ENCODE measurements around the gene MAP3K14. TPM values are rescaled to one million over a fixed set of nuclear protein-coding genes. Genes with fewer than 3 reads are reported as not detected.
"Not testable (repeated sequence)": the region's sequence is repeated elsewhere in the genome, so short reads cannot be mapped to it uniquely, and the experiment has no call there.

MAP3K14 gene
- total and polyA plus RNA-seq, 8 donors = 6.1 to 16.4 (median 8.1) TPM

GRCh38 chr17:45302649-45303173 is 14.1 kb downstream of the MAP3K14 start:
- no peak for FAIRE-seq
- TF ChIP-seq CTCF (IDR thresholded peaks at IDR 0.05) = no peak
- peak in 3 of 4 donors; percentile 6 to 29 (median 10) for ATAC-seq
- intact Hi-C loops (cut with DNase I) = no loop called here
- H3K36me3 ChIP-seq = no peaks in the 10 kb centered on the region
- H3K4me3 ChIP-seq = no peak overlapping the region
- H3K4me1 ChIP-seq = peaks cover 16 to 48% (median 39%) of the 10 kb centered on the region in 3 donors
- no peaks in the 10 kb centered on the region for H3K27me3 ChIP-seq
- H3K27ac ChIP-seq = peak overlapping the region in 2 of 4 donors; percentile 24 to 37
- no peaks in the 10 kb centered on the region for H3K9me3 ChIP-seq
- DNase-seq = no peak
- 88 to 90% methylated on average over 10 of the region's 10 CpGs for WGBS, 2 donors

DNA sequence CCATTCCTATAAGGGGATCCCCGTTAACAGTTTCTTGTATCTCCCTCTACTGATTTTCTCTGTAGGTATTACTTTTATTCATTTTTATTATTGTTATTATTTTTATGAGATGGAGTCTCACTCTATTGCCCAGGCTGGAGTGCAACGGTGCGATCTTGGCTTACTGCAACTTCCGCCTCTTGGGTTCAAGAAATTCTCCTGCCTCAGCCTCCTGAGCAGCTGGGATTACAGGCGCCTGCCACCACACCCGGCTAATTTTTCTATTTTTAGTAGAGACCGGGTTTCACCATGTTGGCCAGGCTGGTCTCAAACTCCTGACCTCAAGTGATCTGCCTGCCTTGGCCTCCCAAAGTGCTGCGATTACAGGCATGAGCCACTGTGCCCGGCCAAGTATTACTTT is 14.6 kb downstream of the MAP3K14 start:
- H3K4me3 ChIP-seq; H3K27me3 ChIP-seq; DNase-seq; intact Hi-C loops (cut with DNase I); ATAC-seq; H3K36me3 ChIP-seq; FAIRE-seq; H3K9me3 ChIP-seq: not testable (repeated sequence)
- Histone ChIP-seq H3K27ac (peak overlapping the region in 1 of 4 donors; percentile 37), H3K4me1 (peaks cover 13 to 44% (median 34%) of the 10 kb centered on the region in 3 donors)
- WGBS, 2 donors = 85 to 92% methylated on average over 9 of the region's 9 CpGs

- no peak overlapping the region for H3K27ac ChIP-seq
- ATAC-seq = no peak
- peaks cover 8 to 44% (median 34%) of the 10 kb centered on the region in 3 donors for H3K4me1 ChIP-seq
- no peak overlapping the region for H3K4me3 ChIP-seq
- TF ChIP-seq CTCF (IDR thresholded peaks at IDR 0.05) = no peak
- FAIRE-seq = no peak
- DNase-seq = no peak
- WGBS, 2 donors = 95% methylated on average over 4 of the region's 4 CpGs
- H3K9me3 ChIP-seq = no peaks in the 10 kb centered on the region
- H3K27me3 ChIP-seq = no peaks in the 10 kb centered on the region
- intact Hi-C loops (cut with DNase I) = no loop called here
- H3K36me3 ChIP-seq = no peaks in the 10 kb centered on the region
Measured at GRCh38 chr17:45301674-45302073, 15.1 kb downstream of the MAP3K14 start.

DNA sequence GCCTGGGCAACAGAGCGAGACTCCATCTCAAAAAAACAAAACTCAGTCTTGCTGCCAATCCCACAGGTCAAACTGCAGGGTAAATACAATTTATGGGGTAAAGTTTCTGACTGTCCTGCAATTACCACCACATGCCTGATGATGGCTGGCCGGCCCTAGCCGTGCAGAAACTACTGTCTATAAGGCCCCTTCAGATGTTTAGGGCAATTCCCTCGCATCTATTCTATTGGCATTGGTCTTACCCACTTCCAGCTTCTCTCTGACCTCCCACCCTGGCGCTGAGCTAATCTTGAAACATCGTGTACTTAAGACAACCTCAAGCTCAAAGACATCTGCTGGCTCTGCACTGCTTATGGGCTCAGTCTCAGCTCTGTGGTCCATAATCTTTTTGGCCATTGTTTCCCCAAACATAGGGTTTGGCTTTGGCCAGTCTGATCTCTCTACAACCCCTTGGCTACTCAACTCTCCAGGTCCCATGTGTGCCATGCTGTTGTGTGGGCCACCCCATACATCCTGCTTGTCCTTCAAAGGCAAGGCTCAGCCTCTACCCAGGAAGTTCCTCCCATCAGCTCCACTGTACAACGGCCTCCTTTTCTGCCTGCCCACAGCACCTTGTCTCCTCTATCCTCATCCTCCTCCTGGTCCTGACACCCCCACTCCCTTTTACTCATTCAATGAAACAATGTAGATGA is 16.6 kb downstream of the MAP3K14 start:
- ATAC-seq (no peak), FAIRE-seq (no peak), DNase-seq (no peak)
- Histone ChIP-seq H3K36me3 (no peaks in the 10 kb centered on the region), H3K9me3 (no peaks in the 10 kb centered on the region), H3K27ac (peak overlapping the region in 2 of 4 donors; percentile 27 to 62), H3K4me1 (peaks cover 4 to 50% (median 32%) of the 10 kb centered on the region in 3 donors), H3K4me3 (no peak overlapping the region), H3K27me3 (no peaks in the 10 kb centered on the region)
- TF ChIP-seq CTCF (IDR thresholded peaks at IDR 0.05) = no peak
- intact Hi-C loops (cut with DNase I) = no loop called here
- WGBS, 2 donors = 82 to 86% methylated on average over 7 of the region's 7 CpGs

GRCh38 chr17:45299361-45299760 is 17.5 kb downstream of the MAP3K14 start:
- TF ChIP-seq CTCF (IDR thresholded peaks at IDR 0.05) = no peak
- Histone ChIP-seq H3K9me3 (no peaks in the 10 kb centered on the region), H3K4me1 (peaks cover 11 to 59% (median 40%) of the 10 kb centered on the region in 3 donors), H3K27ac (peak overlapping the region in 3 of 4 donors; percentile 27 to 62 (median 33)), H3K4me3 (no peak overlapping the region), H3K36me3 (no peaks in the 10 kb centered on the region), H3K27me3 (no peaks in the 10 kb centered on the region)
- FAIRE-seq (no peak), DNase-seq (no peak), ATAC-seq (peak; percentile 18 to 55 (median 39))
- intact Hi-C loops (cut with DNase I) = no loop called here
- 29 to 35% methylated on average over 2 of the region's 2 CpGs for WGBS, 2 donors
